WTC11 (cell line): Measurements from ENCODE around the gene RNF215. TPM values are rescaled to one million over a fixed set of nuclear protein-coding genes. Genes with fewer than 3 reads are reported as not detected.

Source experiments
- ATAC-seq: fragments of 200-7000 bp; cut with Tn5 transposase; 2 replicates; pipeline ENCODE4 v1.10.0; 2021; ENCODE audit warnings: mild to moderate bottlenecking, moderate library complexity
- CTCF ChIA-PET: fragments of 300-600 bp; sonication (Branson Sonifier 250); formaldehyde crosslinking; loops from one replicate; lab custom pipeline; 2021; ENCODE audit warnings: antibody characterized with exemption; lab: Charles Lee
- POLR2A ChIA-PET: fragments of 350-600 bp; sonication (Branson Sonifier 250); formaldehyde crosslinking; loops from one replicate; lab custom pipeline; 2021; ENCODE audit warnings: antibody characterized with exemption; lab: Charles Lee
- DNase-seq: peaks from one replicate; pipeline ENCODE4 v3.0.0; 2021; ENCODE audit warnings: low spot score
- H3K27ac Mint-ChIP-seq: 2 replicates; pipeline ENCODE4 v1.8.0; 2021; ENCODE audit warnings: mixed read lengths
- H3K27me3 Mint-ChIP-seq: 2 replicates; pipeline ENCODE4 v1.8.0; 2021; ENCODE audit warnings: low read depth, mild to moderate bottlenecking, moderate library complexity, mixed read lengths
- H3K36me3 Mint-ChIP-seq: 2 replicates; pipeline ENCODE4 v1.8.0; 2021; ENCODE audit warnings: mixed read lengths
- H3K4me1 Mint-ChIP-seq: 2 replicates; pipeline ENCODE4 v1.8.0; 2022; ENCODE audit warnings: mixed read lengths
- H3K4me3 Mint-ChIP-seq: 2 replicates; pipeline ENCODE4 v1.8.0; 2021; ENCODE audit warnings: mild to moderate bottlenecking, moderate library complexity, mixed read lengths
- H3K9me3 Mint-ChIP-seq: 2 replicates; pipeline ENCODE4 v1.8.0; 2021; ENCODE audit warnings: mixed read lengths
- CDX4 ChIP-seq: fragments of 250-450 bp; sonication (Bioruptor Pico); IDR thresholded peaks from 2 replicates; pipeline ENCODE4 v1.9.0; 2021; ENCODE audit warnings: moderate library complexity, mild to moderate bottlenecking, inconsistent platforms, borderline replicate concordance
- CREB1 ChIP-seq: sonication (generic); formaldehyde crosslinking; IDR thresholded peaks from 2 replicates; pipeline ENCODE4 v1.8.0; 2023; ENCODE audit warnings: mild to moderate bottlenecking, missing genetic modification reagents
- FOXK1 ChIP-seq: sonication (generic); formaldehyde crosslinking; IDR thresholded peaks from 2 replicates; pipeline ENCODE4 v1.8.0; 2022; ENCODE audit warnings: mild to moderate bottlenecking, moderate library complexity, missing genetic modification reagents
- IRF2 ChIP-seq: sonication (generic); formaldehyde crosslinking; IDR thresholded peaks from 2 replicates; pipeline ENCODE4 v1.8.0; 2022; ENCODE audit warnings: low read depth, missing genetic modification reagents, borderline replicate concordance
- JAZF1 ChIP-seq: fragments of 250-450 bp; sonication (Bioruptor Pico); IDR thresholded peaks from 2 replicates; pipeline ENCODE4 v1.9.0; 2021; ENCODE audit warnings: moderate library complexity, mild to moderate bottlenecking, inconsistent platforms
- NR1H2 ChIP-seq: sonication (generic); formaldehyde crosslinking; IDR thresholded peaks from 2 replicates; pipeline ENCODE4 v1.9.0; 2021; ENCODE audit warnings: mild to moderate bottlenecking, moderate library complexity, missing genetic modification reagents
- PRRX2 ChIP-seq: fragments of 250-450 bp; sonication (Bioruptor Pico); IDR thresholded peaks from 2 replicates; pipeline ENCODE4 v1.8.0; 2021; ENCODE audit warnings: mild to moderate bottlenecking
- TCF7 ChIP-seq: sonication (generic); formaldehyde crosslinking; IDR thresholded peaks from 2 replicates; pipeline ENCODE4 v1.8.0; 2022; ENCODE audit warnings: mild to moderate bottlenecking, low read depth, missing genetic modification reagents, moderate library complexity
- USF1 ChIP-seq: sonication (generic); formaldehyde crosslinking; IDR thresholded peaks from 2 replicates; pipeline ENCODE4 v1.8.0; 2022; ENCODE audit warnings: mild to moderate bottlenecking, missing genetic modification reagents
- ZBTB21 ChIP-seq: sonication (generic); formaldehyde crosslinking; IDR thresholded peaks from 2 replicates; pipeline ENCODE4 v1.8.1; 2023; ENCODE audit warnings: mild to moderate bottlenecking, missing genetic modification reagents, borderline replicate concordance
- ZNF121 ChIP-seq: sonication (generic); formaldehyde crosslinking; IDR thresholded peaks from 2 replicates; pipeline ENCODE4 v1.8.0; 2023; ENCODE audit warnings: missing genetic modification reagents
- ZNF219 ChIP-seq: sonication (generic); formaldehyde crosslinking; IDR thresholded peaks from 2 replicates; pipeline ENCODE4 v1.8.0; 2023; ENCODE audit warnings: missing genetic modification reagents, mild to moderate bottlenecking, borderline replicate concordance
- ZNF512 ChIP-seq: sonication (generic); formaldehyde crosslinking; IDR thresholded peaks from 2 replicates; pipeline ENCODE4 v1.8.1; 2022; ENCODE audit warnings: missing genetic modification reagents, borderline replicate concordance
- total RNA-seq: library from RNA; stranded (reverse); gene quantifications from 3 replicates; pipeline ENCODE4 v1.2.3, GENCODE V29; 2021

Gene RNF215
- total RNA-seq, 1 experiment from 2014 or later: 25.4 TPM

GRCh38 chr22:30425616-30426387, 38.6 kb upstream of the RNF215 start, which contains the start of gene MTFP1 (continued):
- TF ChIP-seq ZNF512 (CRISPR knock-in tag) (no peak), CDX4 (no peak)

GRCh38 chr22:30425327-30425615, 38.1 kb upstream of the RNF215 start:
- Mint-ChIP-seq H3K27me3 (no peaks in the 10 kb centered on the region; the same call in 1 of the 2 replicates), H3K9me3 (no peaks in the 10 kb centered on the region), H3K4me3 (peak overlapping the region; percentile 83), H3K4me1 (peaks cover 36% of the 10 kb centered on the region), H3K36me3 (peaks cover 31% of the 10 kb centered on the region), H3K27ac (peak overlapping the region; percentile 99)
- POLR2A ChIA-PET: interaction anchor here (0.5 to 3.2 kb wide), 5 partner anchors 8 to 181 kb away, joined by 3 to 35 read pairs (median 5); partner anchors contain the start of genes CCDC157, SEC14L2 and SF3A1
- no peak for TF ChIP-seq IRF2 (CRISPR knock-in tag)
- no peak for TF ChIP-seq TCF7 (CRISPR knock-in tag)
- peak; percentile 62 for TF ChIP-seq ZNF121 (CRISPR knock-in tag)
- CTCF ChIA-PET: interaction anchor here (0.5 to 6.3 kb wide), 16 partner anchors 12 to 182 kb away, joined by 3 to 149 read pairs (median 6); partner anchors contain the start of genes CASTOR1, RNF215 and SEC14L2
- ATAC-seq (no peak), DNase-seq (no peak)

GRCh38 chr22:30424534-30425326, 37.5 kb upstream of the RNF215 start:
- TF ChIP-seq FOXK1 (CRISPR knock-in tag) (no peak), USF1 (CRISPR knock-in tag) (no peak), PRRX2 (no peak), JAZF1 (CRISPR knock-in tag) (no peak), ZNF219 (CRISPR knock-in tag) (no peak), ZBTB21 (no peak), NR1H2 (CRISPR knock-in tag) (no peak), IRF2 (CRISPR knock-in tag) (no peak), CDX4 (no peak), CREB1 (CRISPR knock-in tag) (no peak)
- CTCF ChIA-PET: interaction anchor here (0.5 to 6.3 kb wide), 28 partner anchors 10 to 804 kb away, joined by 3 to 149 read pairs (median 4); partner anchors contain the start of genes CASTOR1, RNF215, SEC14L2 and TBC1D10A
- Mint-ChIP-seq H3K4me1 (peaks cover 32% of the 10 kb centered on the region), H3K9me3 (no peaks in the 10 kb centered on the region), H3K36me3 (peaks cover 32% of the 10 kb centered on the region), H3K27me3 (no peaks in the 10 kb centered on the region; the same call in 1 of the 2 replicates), H3K27ac (peak overlapping the region; percentile 99), H3K4me3 (peak overlapping the region; percentile 83)
- POLR2A ChIA-PET: interaction anchor here (1.0 to 3.2 kb wide), 9 partner anchors 9 to 181 kb away, joined by 3 to 35 read pairs (median 6); partner anchors contain the start of genes CCDC157, RNF215, SEC14L2 and SF3A1
- DNase-seq: no peak
- ATAC-seq: no peak
